Osteocyte (in vitro differentiated cells): ENCODE results near the gene PRKAR1B. TPM values are rescaled to one million over a fixed set of nuclear protein-coding genes. Genes with fewer than 3 reads are reported as not detected.

ENCODE experiments used
- DNase-seq: peaks from one replicate; pipeline ENCODE4 v3.0.0; 2021; ENCODE audit warnings: mixed read lengths; ENCODE audit not compliant: unreplicated experiment; ENCODE audit errors: extremely low spot score
- H3K27ac Mint-ChIP-seq: one replicate; pipeline ENCODE4 v1.8.0; 2021; ENCODE audit warnings: mild to moderate bottlenecking, mixed read lengths; ENCODE audit not compliant: unreplicated experiment
- H3K27me3 Mint-ChIP-seq: one replicate; pipeline ENCODE4 v1.8.0; 2021; ENCODE audit warnings: mixed read lengths; ENCODE audit not compliant: unreplicated experiment
- H3K36me3 Mint-ChIP-seq: one replicate; pipeline ENCODE4 v1.8.0; 2021; ENCODE audit warnings: mixed read lengths; ENCODE audit not compliant: unreplicated experiment
- H3K4me1 Mint-ChIP-seq: one replicate; pipeline ENCODE4 v1.8.0; 2021; ENCODE audit warnings: mixed read lengths; ENCODE audit not compliant: unreplicated experiment
- H3K4me3 Mint-ChIP-seq: one replicate; pipeline ENCODE4 v1.8.0; 2021; ENCODE audit warnings: mild to moderate bottlenecking, moderate library complexity, mixed read lengths; ENCODE audit not compliant: unreplicated experiment
- H3K9me3 Mint-ChIP-seq: one replicate; pipeline ENCODE4 v1.8.0; 2021; ENCODE audit warnings: mixed read lengths; ENCODE audit not compliant: unreplicated experiment
- total RNA-seq: library from RNA; stranded (reverse); gene quantifications from 2 replicates; pipeline ENCODE4 v1.2.1, GENCODE V29; 2021
- TF ChIP-seq, protein P1 (sequence below): fragments of 200-600 bp; sonication (generic); IDR thresholded peaks from 2 replicates; pipeline ENCODE4 v1.5.0; 2021; ENCODE audit warnings: antibody characterized with exemption, mild to moderate bottlenecking, moderate library complexity

The PRKAR1B gene
- total RNA-seq, 1 donor from 2014 or later: 12.0 TPM

DNA sequence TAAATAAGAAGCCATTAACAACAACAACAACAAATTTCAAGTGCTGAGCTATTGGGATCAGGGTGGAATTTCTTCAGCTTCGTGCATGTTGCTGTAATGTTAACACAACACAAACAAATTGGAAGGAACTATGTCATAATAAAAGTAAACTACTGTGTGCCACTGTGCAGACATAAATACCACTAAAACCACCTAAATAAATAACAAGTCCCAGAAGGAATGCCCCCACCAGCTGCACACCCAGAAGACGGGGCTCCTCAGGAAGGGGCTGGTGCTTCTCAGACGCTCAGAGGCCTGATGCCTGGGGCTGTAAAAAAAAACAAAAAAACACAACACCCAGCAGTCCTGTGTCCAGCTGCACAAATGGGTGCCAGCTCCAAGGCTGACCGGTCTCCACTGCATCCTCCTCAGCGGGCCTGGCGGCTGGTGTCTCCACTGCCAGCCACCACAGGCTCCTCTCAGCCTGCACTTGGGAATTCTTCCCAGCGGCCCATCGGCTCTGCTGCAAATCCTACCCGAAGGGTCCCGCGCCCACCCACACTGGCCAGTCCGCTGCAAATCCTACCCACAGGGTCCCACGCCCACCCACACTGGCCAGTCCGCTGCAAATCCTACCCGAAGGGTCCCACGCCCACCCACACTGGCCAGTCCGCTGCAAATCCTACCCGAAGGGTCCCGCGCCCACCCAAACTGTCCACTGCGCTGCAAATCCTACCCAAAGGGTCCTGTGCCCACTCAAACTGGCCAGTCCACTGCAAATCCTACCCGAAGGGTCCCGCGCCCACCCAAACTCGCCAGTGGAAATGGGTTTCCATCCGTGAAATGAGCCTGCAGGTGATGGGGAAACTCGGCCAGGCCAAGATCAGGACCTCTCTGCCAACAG is 36.4 kb downstream of the PRKAR1B start:
- Mint-ChIP-seq H3K27ac (peak overlapping the region; percentile 20), H3K4me3 (no peak overlapping the region), H3K36me3 (peaks cover 14% of the 10 kb centered on the region), H3K9me3 (peaks cover 15% of the 10 kb centered on the region), H3K4me1 (peaks cover 20% of the 10 kb centered on the region), H3K27me3 (no peaks in the 10 kb centered on the region)
- no peak for DNase-seq
- TF ChIP-seq, protein P1, sequence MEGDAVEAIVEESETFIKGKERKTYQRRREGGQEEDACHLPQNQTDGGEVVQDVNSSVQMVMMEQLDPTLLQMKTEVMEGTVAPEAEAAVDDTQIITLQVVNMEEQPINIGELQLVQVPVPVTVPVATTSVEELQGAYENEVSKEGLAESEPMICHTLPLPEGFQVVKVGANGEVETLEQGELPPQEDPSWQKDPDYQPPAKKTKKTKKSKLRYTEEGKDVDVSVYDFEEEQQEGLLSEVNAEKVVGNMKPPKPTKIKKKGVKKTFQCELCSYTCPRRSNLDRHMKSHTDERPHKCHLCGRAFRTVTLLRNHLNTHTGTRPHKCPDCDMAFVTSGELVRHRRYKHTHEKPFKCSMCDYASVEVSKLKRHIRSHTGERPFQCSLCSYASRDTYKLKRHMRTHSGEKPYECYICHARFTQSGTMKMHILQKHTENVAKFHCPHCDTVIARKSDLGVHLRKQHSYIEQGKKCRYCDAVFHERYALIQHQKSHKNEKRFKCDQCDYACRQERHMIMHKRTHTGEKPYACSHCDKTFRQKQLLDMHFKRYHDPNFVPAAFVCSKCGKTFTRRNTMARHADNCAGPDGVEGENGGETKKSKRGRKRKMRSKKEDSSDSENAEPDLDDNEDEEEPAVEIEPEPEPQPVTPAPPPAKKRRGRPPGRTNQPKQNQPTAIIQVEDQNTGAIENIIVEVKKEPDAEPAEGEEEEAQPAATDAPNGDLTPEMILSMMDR: no peak

DNA sequence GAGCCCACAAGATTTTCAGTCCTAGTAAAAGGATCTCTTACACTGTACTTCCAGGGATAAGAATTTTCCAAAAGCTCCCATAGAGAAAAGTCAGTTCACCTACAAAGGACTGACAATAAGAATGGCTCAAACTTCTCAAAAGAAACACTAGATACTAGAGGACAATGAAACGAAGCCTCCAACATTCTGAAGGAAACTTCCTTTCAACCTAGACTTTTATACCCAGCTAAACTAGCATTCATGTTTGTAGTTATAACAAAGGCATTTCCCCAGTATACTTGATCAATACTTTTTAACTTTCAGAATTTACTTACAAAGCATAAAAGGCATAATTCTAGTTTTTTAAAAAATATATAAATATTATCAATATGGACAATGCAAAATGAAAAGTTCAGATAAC is 41.5 kb downstream of the PRKAR1B start:
- Mint-ChIP-seq H3K36me3 (peaks cover 15% of the 10 kb centered on the region), H3K9me3 (peaks cover 22% of the 10 kb centered on the region), H3K4me1 (peaks cover 7% of the 10 kb centered on the region), H3K4me3 (no peak overlapping the region), H3K27ac (no peak overlapping the region), H3K27me3 (no peaks in the 10 kb centered on the region)
- DNase-seq: no peak
- TF ChIP-seq, protein P1: no peak

DNA sequence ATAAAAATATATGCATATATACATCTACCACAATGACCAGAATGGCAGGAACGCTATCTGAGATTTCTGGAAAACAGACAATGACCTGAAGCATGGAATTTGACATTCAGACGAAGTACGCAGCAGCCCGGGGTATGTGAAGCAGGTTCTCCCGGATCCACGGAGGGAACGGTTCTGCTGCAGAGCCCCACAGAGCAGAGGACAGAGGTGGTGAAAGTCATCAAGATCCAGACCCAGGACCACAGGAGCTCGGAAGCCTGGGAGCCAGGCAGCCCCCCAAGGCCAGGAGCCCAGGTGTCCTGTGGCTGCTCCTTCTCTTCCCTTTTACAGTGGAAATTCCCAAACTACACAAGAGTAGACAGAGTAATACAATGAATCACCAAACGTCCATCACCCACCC is 42.7 kb downstream of the PRKAR1B start:
- peaks cover 2% of the 10 kb centered on the region for H3K4me1 Mint-ChIP-seq
- no peak overlapping the region for H3K4me3 Mint-ChIP-seq
- no peak overlapping the region for H3K27ac Mint-ChIP-seq
- no peak for DNase-seq
- peaks cover 17% of the 10 kb centered on the region for H3K36me3 Mint-ChIP-seq
- TF ChIP-seq, protein P1: no peak
- H3K9me3 Mint-ChIP-seq: peaks cover 22% of the 10 kb centered on the region
- H3K27me3 Mint-ChIP-seq: no peaks in the 10 kb centered on the region

DNA sequence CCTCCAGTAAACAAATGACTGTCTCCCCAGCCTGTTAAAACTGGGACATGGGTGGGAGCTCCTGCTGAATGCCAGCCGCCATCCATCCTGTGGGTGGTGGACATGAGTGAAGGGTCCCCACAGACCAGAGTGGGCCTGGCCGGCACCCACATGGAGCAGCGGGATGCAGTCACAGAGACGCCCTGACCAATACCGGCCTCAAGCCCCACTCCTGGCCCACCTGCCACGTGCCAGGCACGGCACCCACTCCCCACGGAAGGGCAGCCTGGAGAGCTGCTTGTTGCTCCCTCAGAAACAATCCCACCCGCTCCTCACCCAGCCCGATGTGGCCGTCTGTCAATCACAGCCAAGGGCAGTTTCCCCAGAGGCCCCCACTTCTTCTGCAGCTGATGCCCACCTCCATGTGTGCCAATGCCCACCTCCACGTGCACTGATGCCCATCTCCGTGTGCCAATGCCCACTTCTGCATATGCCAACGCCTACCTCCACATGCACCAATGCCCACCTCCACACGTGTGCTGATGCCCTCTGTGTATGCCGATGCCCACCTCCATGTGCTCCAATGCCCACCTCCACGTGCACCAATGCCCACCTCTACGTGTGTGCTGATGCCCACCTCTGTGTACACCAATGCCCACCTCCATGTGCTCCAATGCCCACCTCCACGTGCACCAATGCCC is 43.4 kb downstream of the PRKAR1B start:
- TF ChIP-seq, protein P1: no peak

DNA sequence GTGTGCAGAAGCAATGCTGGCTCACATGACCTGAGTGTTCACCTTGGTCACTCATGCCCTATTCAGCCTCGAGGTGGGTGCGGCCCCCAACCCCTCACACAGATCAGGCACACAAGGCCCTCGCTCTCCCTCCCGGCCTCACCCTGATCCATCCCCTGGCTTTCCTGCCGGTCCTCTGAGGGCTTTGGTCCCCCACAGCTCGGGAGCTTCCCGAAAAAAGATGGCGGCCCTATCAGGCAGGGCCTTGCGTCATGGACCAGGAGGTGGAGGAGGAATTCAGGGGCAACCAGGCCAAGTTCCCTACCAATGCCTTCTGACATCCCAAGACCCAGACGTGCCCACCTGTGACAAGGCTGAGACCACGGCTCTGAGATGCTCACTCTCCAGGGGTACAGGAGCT is 44.3 kb downstream of the PRKAR1B start:
- H3K27ac Mint-ChIP-seq: no peak overlapping the region
- peaks cover 17% of the 10 kb centered on the region for H3K36me3 Mint-ChIP-seq
- TF ChIP-seq, protein P1: no peak
- no peaks in the 10 kb centered on the region for H3K27me3 Mint-ChIP-seq
- H3K9me3 Mint-ChIP-seq: peaks cover 17% of the 10 kb centered on the region
- no peak for DNase-seq
- peaks cover 2% of the 10 kb centered on the region for H3K4me1 Mint-ChIP-seq
- H3K4me3 Mint-ChIP-seq: no peak overlapping the region

More for the DNA sequence above, 43.4 kb downstream of the PRKAR1B start:
- Mint-ChIP-seq H3K4me3 (no peak overlapping the region), H3K27me3 (no peaks in the 10 kb centered on the region), H3K36me3 (peaks cover 18% of the 10 kb centered on the region), H3K4me1 (peaks cover 2% of the 10 kb centered on the region), H3K27ac (no peak overlapping the region), H3K9me3 (peaks cover 21% of the 10 kb centered on the region)
- DNase-seq: no peak
